ENCODE results near the gene NBDY.

DNA sequence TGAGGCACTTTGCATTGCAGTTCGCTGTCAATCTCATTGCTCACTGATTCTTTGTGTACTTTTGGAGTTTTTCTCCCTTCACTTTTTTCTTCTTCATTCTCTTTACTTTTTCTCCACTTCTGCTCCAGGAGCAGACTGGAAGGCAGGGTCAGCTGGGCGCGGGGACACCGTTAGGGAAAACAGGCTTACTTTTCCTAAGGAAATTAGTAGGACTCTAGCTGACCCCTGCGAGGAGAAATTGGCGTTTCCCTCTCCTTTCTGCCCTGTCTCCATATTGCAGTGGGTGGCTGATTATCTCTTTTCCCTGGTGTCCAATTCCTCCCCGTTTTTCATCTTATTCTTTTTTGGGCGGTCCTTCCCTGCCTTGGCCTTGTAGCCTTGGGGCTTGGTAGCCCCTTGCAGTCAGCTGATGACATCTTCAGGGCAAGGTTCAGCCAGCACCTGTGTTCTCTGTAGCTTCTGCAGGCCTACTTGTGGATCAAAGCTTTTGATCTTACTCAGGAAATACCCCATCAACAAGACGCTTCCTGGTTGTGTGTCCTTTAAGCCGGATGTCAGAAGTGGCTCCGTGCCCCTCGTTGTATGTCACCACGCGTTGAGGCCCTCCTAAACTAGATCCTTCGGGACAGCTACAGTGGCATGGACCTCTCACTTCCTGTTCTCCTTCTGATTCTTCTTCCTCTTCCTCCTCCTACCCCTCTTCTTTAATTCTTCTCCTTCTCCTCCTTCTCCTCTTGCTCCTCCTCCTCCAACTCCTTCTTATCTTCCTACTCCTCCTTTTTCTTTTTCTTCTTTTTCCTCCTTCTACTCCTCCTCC lies 36.1 kb downstream of the NBDY start:
- TF ChIP-seq, protein P1, sequence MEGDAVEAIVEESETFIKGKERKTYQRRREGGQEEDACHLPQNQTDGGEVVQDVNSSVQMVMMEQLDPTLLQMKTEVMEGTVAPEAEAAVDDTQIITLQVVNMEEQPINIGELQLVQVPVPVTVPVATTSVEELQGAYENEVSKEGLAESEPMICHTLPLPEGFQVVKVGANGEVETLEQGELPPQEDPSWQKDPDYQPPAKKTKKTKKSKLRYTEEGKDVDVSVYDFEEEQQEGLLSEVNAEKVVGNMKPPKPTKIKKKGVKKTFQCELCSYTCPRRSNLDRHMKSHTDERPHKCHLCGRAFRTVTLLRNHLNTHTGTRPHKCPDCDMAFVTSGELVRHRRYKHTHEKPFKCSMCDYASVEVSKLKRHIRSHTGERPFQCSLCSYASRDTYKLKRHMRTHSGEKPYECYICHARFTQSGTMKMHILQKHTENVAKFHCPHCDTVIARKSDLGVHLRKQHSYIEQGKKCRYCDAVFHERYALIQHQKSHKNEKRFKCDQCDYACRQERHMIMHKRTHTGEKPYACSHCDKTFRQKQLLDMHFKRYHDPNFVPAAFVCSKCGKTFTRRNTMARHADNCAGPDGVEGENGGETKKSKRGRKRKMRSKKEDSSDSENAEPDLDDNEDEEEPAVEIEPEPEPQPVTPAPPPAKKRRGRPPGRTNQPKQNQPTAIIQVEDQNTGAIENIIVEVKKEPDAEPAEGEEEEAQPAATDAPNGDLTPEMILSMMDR (conservative IDR thresholded peaks at IDR 0.05; ENCODE audit: low read length): no peak
- no peak for TF ChIP-seq EZH2phosphoT487 (IDR thresholded peaks at IDR 0.05; ENCODE audit: borderline replicate concordance, low read depth, low read length)
